GM12878 (cell line): Measurements from ENCODE around the gene YWHAG. TPM values are rescaled to one million over a fixed set of nuclear protein-coding genes. Genes with fewer than 3 reads are reported as not detected.

Source experiments
- ASH2L ChIP-seq: fragments of 300-600, 200-600 bp; sonication (generic); IDR thresholded peaks from 2 replicates; pipeline ENCODE4 v1.6.1; 2017; ENCODE audit warnings: low read depth, mild to moderate bottlenecking, borderline replicate concordance
- ATF7 ChIP-seq: fragments of 450-650 bp; IDR thresholded peaks from 2 replicates; pipeline ENCODE4 v1.6.1; 2016; ENCODE audit warnings: low read depth, mild to moderate bottlenecking
- CBX3 ChIP-seq: fragments of 200-600 bp; sonication (generic); IDR thresholded peaks from 2 replicates; pipeline ENCODE4 v1.6.1; 2016; ENCODE audit warnings: low read depth, borderline replicate concordance
- FOS ChIP-seq: IDR thresholded peaks from 3 replicates; pipeline ENCODE4 v1.6.1; 2011; ENCODE audit warnings: borderline replicate concordance; ENCODE audit not compliant: insufficient read length; ENCODE audit errors: extremely low read depth
- KLF5 ChIP-seq: fragments of 450-650 bp; IDR thresholded peaks from 2 replicates; pipeline ENCODE4 v1.6.1; 2014; ENCODE audit warnings: mild to moderate bottlenecking; ENCODE audit not compliant: partially characterized antibody
- RCOR1 ChIP-seq: conservative IDR thresholded peaks from 2 replicates; pipeline ENCODE4 v1.6.1; 2012; ENCODE audit warnings: low read depth, low read length, improper control_type of control experiment
- RUNX3 ChIP-seq: IDR thresholded peaks from 2 replicates; pipeline ENCODE4 v1.6.1; 2012; ENCODE audit warnings: low read length, inconsistent platforms
- SMAD5 ChIP-seq: IDR thresholded peaks from 2 replicates; pipeline ENCODE4 v1.6.1; 2016; ENCODE audit warnings: antibody characterized with exemption, low read depth
- SREBF1 ChIP-seq: IDR thresholded peaks from 2 replicates; pipeline ENCODE4 v1.6.1; 2012; ENCODE audit warnings: mild to moderate bottlenecking, low read length
- YY1 ChIP-seq: IDR thresholded peaks from 2 replicates; pipeline ENCODE4 v1.6.1; 2011; ENCODE audit warnings: low read depth, mild to moderate bottlenecking, low read length
- ZNF207 ChIP-seq: fragments of 450-650 bp; IDR thresholded peaks from 2 replicates; pipeline ENCODE4 v1.6.1; 2014; ENCODE audit warnings: antibody characterized with exemption, mild to moderate bottlenecking, borderline replicate concordance
- ZNF217 ChIP-seq: fragments of 450-650 bp; IDR thresholded peaks from 2 replicates; pipeline ENCODE4 v1.6.1; 2017; ENCODE audit warnings: antibody characterized with exemption, mild to moderate bottlenecking
- polyA plus RNA-seq, 11 experiments: library from polyadenylated mRNA; depleted of rRNA in 4 of 11; unstranded in 6 of 11; stranded (reverse) in 5 of 11; fragments of >200 nt; fragmentation: Nextera tagmentation in 4 of 11; fragmentation: Illumina TruSeq in 1 of 11; extraction: Ambion mirVana in 4 of 11; extraction: Trizol in 1 of 11; gene quantifications; 1 replicate in 1 of 11; 2 replicates in 10 of 11; pipeline versions ENCODE4 v1.2.1 to v1.2.3, GENCODE V29; 2011 to 2016; ENCODE audit warnings: inconsistent platforms in 2 of 11, missing spikeins in 2 of 11, low read depth in 1 of 11
- total RNA-seq, 4 experiments: library from RNA; depleted of rRNA in 3 of 4; stranded (reverse); fragments of >200 nt in 3 of 4; fragmentation: Illumina TruSeq in 1 of 4; extraction: Trizol in 1 of 4; gene quantifications; 2 replicates each; pipeline versions ENCODE4 v1.2.1 to v1.2.3, GENCODE V29; 2013 to 2021
- TF ChIP-seq, protein P1 (sequence below): fragments of 450-650 bp; IDR thresholded peaks from 2 replicates; pipeline ENCODE4 v1.6.1; 2017; ENCODE audit warnings: borderline replicate concordance
- TF ChIP-seq, protein P2 (sequence below): IDR thresholded peaks from 2 replicates; pipeline ENCODE4 v1.6.1; 2012; ENCODE audit warnings: improper control_type of control experiment, low read depth, low read length; ENCODE audit not compliant: insufficient replicate concordance
- TF ChIP-seq, protein P3 (sequence below): fragments of 450-650 bp; IDR thresholded peaks from 2 replicates; pipeline ENCODE4 v1.6.1; 2017; ENCODE audit warnings: antibody characterized with exemption, mild to moderate bottlenecking, moderate library complexity
- TF ChIP-seq, protein P4 (sequence below): fragments of 450-650 bp; IDR thresholded peaks from 2 replicates; pipeline ENCODE4 v1.6.1; 2016; ENCODE audit warnings: mild to moderate bottlenecking, moderate library complexity, borderline replicate concordance

Gene YWHAG
- total and polyA plus RNA-seq, 10 of the 15 experiments (the other 5 are each of a cell fraction or from before 2014, with no cell fraction given) = 20.2 to 157 (median 41.3) TPM

DNA sequence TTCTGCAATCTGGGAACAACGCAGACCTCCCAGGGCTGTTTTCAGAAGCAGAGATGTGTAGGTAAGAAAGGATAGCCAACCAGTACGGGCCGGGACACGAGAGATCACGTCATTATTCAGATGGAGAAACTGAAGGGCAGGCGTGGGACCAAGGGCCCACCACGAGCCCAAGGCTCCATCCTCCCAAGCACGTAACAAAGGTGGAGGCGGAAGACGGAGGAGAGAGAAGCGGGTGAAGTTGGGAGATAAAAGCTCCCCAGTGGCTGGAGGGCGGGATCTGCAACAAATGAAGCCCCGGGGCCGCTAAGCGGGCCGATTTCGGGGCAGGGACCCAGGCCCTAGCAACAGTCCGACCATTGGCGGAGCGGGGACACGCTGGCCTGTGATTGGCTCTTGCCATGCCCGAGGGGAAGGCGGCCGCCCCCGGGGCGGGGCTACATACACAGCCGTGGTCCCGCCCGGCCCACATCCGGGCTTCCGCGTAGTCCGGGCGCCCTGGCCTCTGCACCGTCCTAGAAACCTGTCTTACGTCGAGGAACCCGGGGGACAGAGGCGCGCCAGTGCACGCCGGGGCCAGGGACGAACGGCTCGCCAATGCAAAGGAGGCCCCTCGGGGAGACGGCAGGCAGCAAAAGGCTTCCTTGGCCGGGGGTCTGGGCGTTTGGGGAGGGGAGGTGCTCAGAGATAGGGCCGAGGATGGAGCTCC, 40.9 kb downstream of the YWHAG start (continued):
- TF ChIP-seq SMAD5 (peak; percentile 22; the same call in 1 of the 2 replicates), ATF7 (peak; percentile 92), KLF5 (peak; percentile 52), CBX3 (no peak), RUNX3 (peak; percentile 19; the same call in 1 of the 2 replicates), ZNF217 (no peak), FOS (peak; percentile 82), ASH2L (no peak), YY1 (no peak), SREBF1 (no peak; the same call in 1 of the 2 replicates), ZNF207 (no peak), RCOR1 (no peak)
- TF ChIP-seq, protein P1, sequence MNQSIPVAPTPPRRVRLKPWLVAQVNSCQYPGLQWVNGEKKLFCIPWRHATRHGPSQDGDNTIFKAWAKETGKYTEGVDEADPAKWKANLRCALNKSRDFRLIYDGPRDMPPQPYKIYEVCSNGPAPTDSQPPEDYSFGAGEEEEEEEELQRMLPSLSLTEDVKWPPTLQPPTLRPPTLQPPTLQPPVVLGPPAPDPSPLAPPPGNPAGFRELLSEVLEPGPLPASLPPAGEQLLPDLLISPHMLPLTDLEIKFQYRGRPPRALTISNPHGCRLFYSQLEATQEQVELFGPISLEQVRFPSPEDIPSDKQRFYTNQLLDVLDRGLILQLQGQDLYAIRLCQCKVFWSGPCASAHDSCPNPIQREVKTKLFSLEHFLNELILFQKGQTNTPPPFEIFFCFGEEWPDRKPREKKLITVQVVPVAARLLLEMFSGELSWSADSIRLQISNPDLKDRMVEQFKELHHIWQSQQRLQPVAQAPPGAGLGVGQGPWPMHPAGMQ = no peak
- TF ChIP-seq, protein P2, sequence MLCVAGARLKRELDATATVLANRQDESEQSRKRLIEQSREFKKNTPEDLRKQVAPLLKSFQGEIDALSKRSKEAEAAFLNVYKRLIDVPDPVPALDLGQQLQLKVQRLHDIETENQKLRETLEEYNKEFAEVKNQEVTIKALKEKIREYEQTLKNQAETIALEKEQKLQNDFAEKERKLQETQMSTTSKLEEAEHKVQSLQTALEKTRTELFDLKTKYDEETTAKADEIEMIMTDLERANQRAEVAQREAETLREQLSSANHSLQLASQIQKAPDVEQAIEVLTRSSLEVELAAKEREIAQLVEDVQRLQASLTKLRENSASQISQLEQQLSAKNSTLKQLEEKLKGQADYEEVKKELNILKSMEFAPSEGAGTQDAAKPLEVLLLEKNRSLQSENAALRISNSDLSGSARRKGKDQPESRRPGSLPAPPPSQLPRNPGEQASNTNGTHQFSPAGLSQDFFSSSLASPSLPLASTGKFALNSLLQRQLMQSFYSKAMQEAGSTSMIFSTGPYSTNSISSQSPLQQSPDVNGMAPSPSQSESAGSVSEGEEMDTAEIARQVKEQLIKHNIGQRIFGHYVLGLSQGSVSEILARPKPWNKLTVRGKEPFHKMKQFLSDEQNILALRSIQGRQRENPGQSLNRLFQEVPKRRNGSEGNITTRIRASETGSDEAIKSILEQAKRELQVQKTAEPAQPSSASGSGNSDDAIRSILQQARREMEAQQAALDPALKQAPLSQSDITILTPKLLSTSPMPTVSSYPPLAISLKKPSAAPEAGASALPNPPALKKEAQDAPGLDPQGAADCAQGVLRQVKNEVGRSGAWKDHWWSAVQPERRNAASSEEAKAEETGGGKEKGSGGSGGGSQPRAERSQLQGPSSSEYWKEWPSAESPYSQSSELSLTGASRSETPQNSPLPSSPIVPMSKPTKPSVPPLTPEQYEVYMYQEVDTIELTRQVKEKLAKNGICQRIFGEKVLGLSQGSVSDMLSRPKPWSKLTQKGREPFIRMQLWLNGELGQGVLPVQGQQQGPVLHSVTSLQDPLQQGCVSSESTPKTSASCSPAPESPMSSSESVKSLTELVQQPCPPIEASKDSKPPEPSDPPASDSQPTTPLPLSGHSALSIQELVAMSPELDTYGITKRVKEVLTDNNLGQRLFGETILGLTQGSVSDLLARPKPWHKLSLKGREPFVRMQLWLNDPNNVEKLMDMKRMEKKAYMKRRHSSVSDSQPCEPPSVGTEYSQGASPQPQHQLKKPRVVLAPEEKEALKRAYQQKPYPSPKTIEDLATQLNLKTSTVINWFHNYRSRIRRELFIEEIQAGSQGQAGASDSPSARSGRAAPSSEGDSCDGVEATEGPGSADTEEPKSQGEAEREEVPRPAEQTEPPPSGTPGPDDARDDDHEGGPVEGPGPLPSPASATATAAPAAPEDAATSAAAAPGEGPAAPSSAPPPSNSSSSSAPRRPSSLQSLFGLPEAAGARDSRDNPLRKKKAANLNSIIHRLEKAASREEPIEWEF = no peak
- TF ChIP-seq, protein P3, sequence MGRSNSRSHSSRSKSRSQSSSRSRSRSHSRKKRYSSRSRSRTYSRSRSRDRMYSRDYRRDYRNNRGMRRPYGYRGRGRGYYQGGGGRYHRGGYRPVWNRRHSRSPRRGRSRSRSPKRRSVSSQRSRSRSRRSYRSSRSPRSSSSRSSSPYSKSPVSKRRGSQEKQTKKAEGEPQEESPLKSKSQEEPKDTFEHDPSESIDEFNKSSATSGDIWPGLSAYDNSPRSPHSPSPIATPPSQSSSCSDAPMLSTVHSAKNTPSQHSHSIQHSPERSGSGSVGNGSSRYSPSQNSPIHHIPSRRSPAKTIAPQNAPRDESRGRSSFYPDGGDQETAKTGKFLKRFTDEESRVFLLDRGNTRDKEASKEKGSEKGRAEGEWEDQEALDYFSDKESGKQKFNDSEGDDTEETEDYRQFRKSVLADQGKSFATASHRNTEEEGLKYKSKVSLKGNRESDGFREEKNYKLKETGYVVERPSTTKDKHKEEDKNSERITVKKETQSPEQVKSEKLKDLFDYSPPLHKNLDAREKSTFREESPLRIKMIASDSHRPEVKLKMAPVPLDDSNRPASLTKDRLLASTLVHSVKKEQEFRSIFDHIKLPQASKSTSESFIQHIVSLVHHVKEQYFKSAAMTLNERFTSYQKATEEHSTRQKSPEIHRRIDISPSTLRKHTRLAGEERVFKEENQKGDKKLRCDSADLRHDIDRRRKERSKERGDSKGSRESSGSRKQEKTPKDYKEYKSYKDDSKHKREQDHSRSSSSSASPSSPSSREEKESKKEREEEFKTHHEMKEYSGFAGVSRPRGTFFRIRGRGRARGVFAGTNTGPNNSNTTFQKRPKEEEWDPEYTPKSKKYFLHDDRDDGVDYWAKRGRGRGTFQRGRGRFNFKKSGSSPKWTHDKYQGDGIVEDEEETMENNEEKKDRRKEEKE = no peak
- TF ChIP-seq, protein P4, sequence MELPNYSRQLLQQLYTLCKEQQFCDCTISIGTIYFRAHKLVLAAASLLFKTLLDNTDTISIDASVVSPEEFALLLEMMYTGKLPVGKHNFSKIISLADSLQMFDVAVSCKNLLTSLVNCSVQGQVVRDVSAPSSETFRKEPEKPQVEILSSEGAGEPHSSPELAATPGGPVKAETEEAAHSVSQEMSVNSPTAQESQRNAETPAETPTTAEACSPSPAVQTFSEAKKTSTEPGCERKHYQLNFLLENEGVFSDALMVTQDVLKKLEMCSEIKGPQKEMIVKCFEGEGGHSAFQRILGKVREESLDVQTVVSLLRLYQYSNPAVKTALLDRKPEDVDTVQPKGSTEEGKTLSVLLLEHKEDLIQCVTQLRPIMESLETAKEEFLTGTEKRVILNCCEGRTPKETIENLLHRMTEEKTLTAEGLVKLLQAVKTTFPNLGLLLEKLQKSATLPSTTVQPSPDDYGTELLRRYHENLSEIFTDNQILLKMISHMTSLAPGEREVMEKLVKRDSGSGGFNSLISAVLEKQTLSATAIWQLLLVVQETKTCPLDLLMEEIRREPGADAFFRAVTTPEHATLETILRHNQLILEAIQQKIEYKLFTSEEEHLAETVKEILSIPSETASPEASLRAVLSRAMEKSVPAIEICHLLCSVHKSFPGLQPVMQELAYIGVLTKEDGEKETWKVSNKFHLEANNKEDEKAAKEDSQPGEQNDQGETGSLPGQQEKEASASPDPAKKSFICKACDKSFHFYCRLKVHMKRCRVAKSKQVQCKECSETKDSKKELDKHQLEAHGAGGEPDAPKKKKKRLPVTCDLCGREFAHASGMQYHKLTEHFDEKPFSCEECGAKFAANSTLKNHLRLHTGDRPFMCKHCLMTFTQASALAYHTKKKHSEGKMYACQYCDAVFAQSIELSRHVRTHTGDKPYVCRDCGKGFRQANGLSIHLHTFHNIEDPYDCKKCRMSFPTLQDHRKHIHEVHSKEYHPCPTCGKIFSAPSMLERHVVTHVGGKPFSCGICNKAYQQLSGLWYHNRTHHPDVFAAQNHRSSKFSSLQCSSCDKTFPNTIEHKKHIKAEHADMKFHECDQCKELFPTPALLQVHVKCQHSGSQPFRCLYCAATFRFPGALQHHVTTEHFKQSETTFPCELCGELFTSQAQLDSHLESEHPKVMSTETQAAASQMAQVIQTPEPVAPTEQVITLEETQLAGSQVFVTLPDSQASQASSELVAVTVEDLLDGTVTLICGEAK = 0 out of 2 replicates have a peak, but pooled peaks have one; percentile 6
